HCT116 (cell line): ENCODE measurements around the gene ADARB1. TPM values are rescaled to one million over a fixed set of nuclear protein-coding genes. Genes with fewer than 3 reads are reported as not detected.

ENCODE experiments used
- ATAC-seq: fragments of 200-7000 bp; cut with Tn5 transposase; 2 replicates; pipeline ENCODE4 v1.9.1; 2020; ENCODE audit warnings: mild to moderate bottlenecking, moderate library complexity
- BruUV-seq: library from RNA; stranded (reverse); fragments of 400-500 nt; replicated peaks from 2 replicates; lab custom pipeline; 2021; lab: Mats Ljungman, UMichigan
- CTCF ChIA-PET: fragments of 300-600 bp; sonication (Branson Sonifier 250); formaldehyde crosslinking; loops from one replicate; lab custom pipeline; 2021; ENCODE audit warnings: antibody characterized with exemption; lab: Charles Lee
- POLR2A ChIA-PET: fragments of 300-600, 350-600 bp; sonication (Branson Sonifier 250); formaldehyde crosslinking; loops from one replicate; lab custom pipeline; 2021; ENCODE audit warnings: antibody characterized with exemption; lab: Charles Lee
- RAD21 ChIA-PET, 2 experiments: fragments of 300-600 bp; sonication (Branson Sonifier 250); formaldehyde crosslinking; loops; one replicate each; lab custom pipeline; 2023; ENCODE audit warnings: low total read pairs in 2 of 2; ENCODE audit not compliant: uncharacterized antibody in 2 of 2, unreplicated experiment in 2 of 2, low non-redundant PET in 1 of 2; lab: Charles Lee
- DNase-seq: peaks from one replicate; pipeline ENCODE4 v3.0.0-alpha.2; 2010; ENCODE audit warnings: low read depth, low spot score
- H2AFZ ChIP-seq: fragments of 200-600 bp; shearing (Covaris generic), sonication (generic); 2 replicates; pipeline ENCODE4 v1.6.1; 2017; ENCODE audit warnings: low read depth, mixed run types, mixed read lengths, antibody characterized with exemption, low read length; ENCODE audit not compliant: poor library complexity, severe bottlenecking
- H3K27ac ChIP-seq: 2 replicates; pipeline ENCODE4 v1.5.1; 2012; ENCODE audit warnings: low read depth, low read length
- H3K27me3 ChIP-seq: fragments of 200-600 bp; sonication (generic); 2 replicates; pipeline ENCODE4 v1.6.1; 2016; ENCODE audit warnings: mixed run types, low read length, mixed read lengths; ENCODE audit not compliant: insufficient read depth
- H3K36me3 ChIP-seq, 2 experiments: fragments of 200-500 bp in 1 of 2; fragments of 200-600 bp in 1 of 2; sonication (Bioruptor generic) in 1 of 2; sonication (generic) in 1 of 2; 2 replicates each; pipeline versions ENCODE4 v1.5.1 to v1.6.1; 2014 to 2016; ENCODE audit warnings: low read length in 2 of 2, inconsistent platforms in 1 of 2, mixed read lengths in 1 of 2, mixed run types in 1 of 2; ENCODE audit not compliant: insufficient read depth in 2 of 2, control insufficient read depth in 1 of 2
- H3K4me1 ChIP-seq, 2 experiments: fragments of 200-600 bp in 1 of 2; sonication (generic) in 1 of 2; 2 replicates each; pipeline versions ENCODE4 v1.5.1 to v1.6.1; 2012 to 2017; ENCODE audit warnings: low read length in 2 of 2, inconsistent platforms in 1 of 2, mild to moderate bottlenecking in 1 of 2, mixed read lengths in 1 of 2, mixed run types in 1 of 2, moderate library complexity in 1 of 2; ENCODE audit not compliant: insufficient read depth in 2 of 2, control insufficient read depth in 1 of 2
- H3K4me2 ChIP-seq: fragments of 200-600 bp; sonication (generic); 2 replicates; pipeline ENCODE4 v1.6.1; 2017; ENCODE audit warnings: mixed run types, low read length, mixed read lengths
- H3K4me3 ChIP-seq, 2 experiments: fragments of 200-600 bp in 1 of 2; sonication (generic) in 1 of 2; replicated peaks in 1 of 2; 2 replicates each; pipeline ENCODE4 v1.5.1; 2011 to 2016; ENCODE audit warnings: low read length in 2 of 2, control low read depth in 1 of 2, low read depth in 1 of 2, mild to moderate bottlenecking in 1 of 2, mixed read lengths in 1 of 2, mixed run types in 1 of 2
- H3K79me2 ChIP-seq: fragments of 200-600 bp; sonication (generic); 2 replicates; pipeline ENCODE4 v1.6.1; 2017; ENCODE audit warnings: mild to moderate bottlenecking, mixed run types, low read length, moderate library complexity, mixed read lengths; ENCODE audit not compliant: insufficient read depth
- H3K9ac ChIP-seq: fragments of 200-600 bp; sonication (generic); 2 replicates; pipeline ENCODE4 v1.6.1; 2016; ENCODE audit warnings: low read length, mixed read lengths
- H3K9me2 ChIP-seq: fragments of 200-600 bp; sonication (generic), shearing (Covaris generic); 2 replicates; pipeline ENCODE4 v1.6.1; 2017; ENCODE audit warnings: mixed run types, mild to moderate bottlenecking, moderate library complexity; ENCODE audit not compliant: insufficient read depth
- H3K9me3 ChIP-seq, 2 experiments: fragments of 200-500 bp in 1 of 2; fragments of 200-600 bp in 1 of 2; sonication (Bioruptor generic) in 1 of 2; sonication (generic) in 1 of 2; 2 replicates each; pipeline ENCODE4 v1.6.1; 2014 to 2017; ENCODE audit warnings: low read length in 2 of 2, mixed read lengths in 2 of 2, inconsistent platforms in 1 of 2, low read depth in 1 of 2, mild to moderate bottlenecking in 1 of 2, mixed run types in 1 of 2, moderate library complexity in 1 of 2; ENCODE audit not compliant: control insufficient read depth in 1 of 2, insufficient read depth in 1 of 2
- H4K20me1 ChIP-seq: fragments of 200-600 bp; sonication (generic), shearing (Covaris generic); 2 replicates; pipeline ENCODE4 v1.6.1; 2017; ENCODE audit warnings: mixed run types, mild to moderate bottlenecking, moderate library complexity; ENCODE audit not compliant: insufficient read depth
- CEBPB ChIP-seq: IDR thresholded peaks from 2 replicates; pipeline ENCODE4 v1.6.1; 2012; ENCODE audit warnings: low read depth
- EGR1 ChIP-seq: IDR thresholded peaks from 2 replicates; pipeline ENCODE4 v1.6.1; 2012; ENCODE audit warnings: low read depth
- ELF1 ChIP-seq: IDR thresholded peaks from 2 replicates; pipeline ENCODE4 v1.6.1; 2012; ENCODE audit warnings: low read depth, borderline replicate concordance
- FOSL1 ChIP-seq: IDR thresholded peaks from 2 replicates; pipeline ENCODE4 v1.6.1; 2012; ENCODE audit warnings: low read depth
- JUND ChIP-seq: IDR thresholded peaks from 2 replicates; pipeline ENCODE4 v1.6.1; 2012
- POLR2A ChIP-seq: IDR thresholded peaks from 2 replicates; pipeline ENCODE4 v1.7.0; 2011; ENCODE audit warnings: borderline replicate concordance; ENCODE audit not compliant: insufficient read depth, insufficient read length; ENCODE audit errors: extremely low read depth
- POLR2AphosphoS5 ChIP-seq: IDR thresholded peaks from 2 replicates; pipeline ENCODE4 v1.6.1; 2011; ENCODE audit warnings: mild to moderate bottlenecking, low read depth, low read length, moderate library complexity
- SRF ChIP-seq: IDR thresholded peaks from 2 replicates; pipeline ENCODE4 v1.6.1; 2012; ENCODE audit warnings: low read depth
- TCF7L2 ChIP-seq: IDR thresholded peaks from 2 replicates; pipeline ENCODE4 v1.7.0; 2011; ENCODE audit warnings: borderline replicate concordance, inconsistent platforms; ENCODE audit not compliant: insufficient read depth, insufficient read length; ENCODE audit errors: extremely low read depth
- ZFX ChIP-seq: fragments of 450-650 bp; IDR thresholded peaks from 2 replicates; pipeline ENCODE4 v1.6.1; 2017
- ZNF274 ChIP-seq: fragments of 200-500 bp; sonication (Bioruptor generic); IDR thresholded peaks from 2 replicates; pipeline ENCODE4 v1.6.1; 2014; ENCODE audit warnings: mild to moderate bottlenecking, low read depth, low read length, inconsistent platforms
- intact Hi-C: fragments of 100-400 bp; cut with micrococcal nuclease; formaldehyde crosslinking; loops from 2 replicates; pipeline ENCODE4 v1.10.0; 2022
- total RNA-seq: library from RNA; stranded (reverse); gene quantifications from one replicate; pipeline ENCODE4 v1.2.1, GENCODE V29; 2021; ENCODE audit not compliant: unreplicated experiment
- TF ChIP-seq, protein P1 (sequence below): IDR thresholded peaks from 2 replicates; pipeline ENCODE4 v1.6.1; 2012
- TF ChIP-seq, protein P2 (sequence below), 3 experiments: fragments of 200-600 bp in 1 of 3; sonication (generic) in 1 of 3; IDR thresholded peaks in 2 of 3; conservative IDR thresholded peaks in 1 of 3; 2 replicates each; pipeline ENCODE4 v1.5.1; 2012 to 2017; ENCODE audit warnings: low read depth in 2 of 3, low read length in 2 of 3, antibody characterized with exemption in 1 of 3, borderline replicate concordance in 1 of 3, control low read depth in 1 of 3, mild to moderate bottlenecking in 1 of 3, mixed read lengths in 1 of 3, mixed run types in 1 of 3, moderate library complexity in 1 of 3; ENCODE audit not compliant: insufficient read depth in 1 of 3
- TF ChIP-seq, protein P3 (sequence below): IDR thresholded peaks from 2 replicates; pipeline ENCODE4 v1.6.1; 2012; ENCODE audit warnings: low read depth
- TF ChIP-seq, protein P4 (sequence below): IDR thresholded peaks from 2 replicates; pipeline ENCODE4 v1.6.1; 2012

The ADARB1 gene
- total RNA-seq, 1 experiment from 2014 or later: 13.5 TPM

DNA sequence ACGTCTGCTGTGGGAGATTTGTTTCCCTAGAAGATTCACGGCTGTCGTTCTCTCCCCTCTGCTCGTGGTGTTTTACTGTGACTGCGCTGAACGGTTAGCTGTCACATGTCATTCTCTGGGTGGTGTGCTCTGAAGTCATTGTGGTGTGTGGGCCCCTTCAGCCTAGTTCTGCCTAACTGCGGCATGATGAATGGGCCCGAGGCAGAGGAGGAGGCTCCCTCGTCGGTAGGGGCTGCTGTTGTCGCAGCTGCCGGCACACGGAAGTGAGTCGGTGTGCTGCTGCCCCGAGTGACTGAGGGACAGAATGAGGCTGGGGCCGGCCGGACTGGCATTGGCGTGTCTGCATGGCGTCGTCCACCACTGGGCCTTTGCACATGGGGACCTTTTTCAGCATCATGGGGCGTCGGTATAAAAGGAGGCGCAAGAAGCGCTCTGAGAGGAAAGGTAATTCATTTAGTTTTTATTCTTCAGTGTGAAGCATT lies 77.9 kb downstream of the ADARB1 start:
- DNase-seq (no peak), ATAC-seq (no peak)
- no peaks in the 10 kb centered on the region for H3K9me2 ChIP-seq
- H3K4me3 ChIP-seq: no peak overlapping the region
- RAD21 ChIA-PET: no interaction called here
- no peaks in the 10 kb centered on the region for H4K20me1 ChIP-seq
- POLR2A ChIA-PET: no interaction called here
- BruUV-seq: no TSS peak
- TF ChIP-seq POLR2A (no peak), ZNF274 (no peak), FOSL1 (no peak), JUND (no peak), CEBPB (no peak), TCF7L2 (no peak), ZFX (no peak), SRF (no peak), EGR1 (no peak), ELF1 (no peak), POLR2AphosphoS5 (no peak)
- TF ChIP-seq, protein P1, sequence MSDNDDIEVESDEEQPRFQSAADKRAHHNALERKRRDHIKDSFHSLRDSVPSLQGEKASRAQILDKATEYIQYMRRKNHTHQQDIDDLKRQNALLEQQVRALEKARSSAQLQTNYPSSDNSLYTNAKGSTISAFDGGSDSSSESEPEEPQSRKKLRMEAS: no peak
- TF ChIP-seq, protein P2, sequence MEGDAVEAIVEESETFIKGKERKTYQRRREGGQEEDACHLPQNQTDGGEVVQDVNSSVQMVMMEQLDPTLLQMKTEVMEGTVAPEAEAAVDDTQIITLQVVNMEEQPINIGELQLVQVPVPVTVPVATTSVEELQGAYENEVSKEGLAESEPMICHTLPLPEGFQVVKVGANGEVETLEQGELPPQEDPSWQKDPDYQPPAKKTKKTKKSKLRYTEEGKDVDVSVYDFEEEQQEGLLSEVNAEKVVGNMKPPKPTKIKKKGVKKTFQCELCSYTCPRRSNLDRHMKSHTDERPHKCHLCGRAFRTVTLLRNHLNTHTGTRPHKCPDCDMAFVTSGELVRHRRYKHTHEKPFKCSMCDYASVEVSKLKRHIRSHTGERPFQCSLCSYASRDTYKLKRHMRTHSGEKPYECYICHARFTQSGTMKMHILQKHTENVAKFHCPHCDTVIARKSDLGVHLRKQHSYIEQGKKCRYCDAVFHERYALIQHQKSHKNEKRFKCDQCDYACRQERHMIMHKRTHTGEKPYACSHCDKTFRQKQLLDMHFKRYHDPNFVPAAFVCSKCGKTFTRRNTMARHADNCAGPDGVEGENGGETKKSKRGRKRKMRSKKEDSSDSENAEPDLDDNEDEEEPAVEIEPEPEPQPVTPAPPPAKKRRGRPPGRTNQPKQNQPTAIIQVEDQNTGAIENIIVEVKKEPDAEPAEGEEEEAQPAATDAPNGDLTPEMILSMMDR (IDR thresholded peaks at IDR 0.05 in 2 of 3, conservative IDR thresholded peaks at IDR 0.05 in 1 of 3; ENCODE audit: borderline replicate concordance in 1 of 3, insufficient read depth in 1 of 3, low read depth in 2 of 3, low read length in 2 of 3): no peak
- TF ChIP-seq, protein P3, sequence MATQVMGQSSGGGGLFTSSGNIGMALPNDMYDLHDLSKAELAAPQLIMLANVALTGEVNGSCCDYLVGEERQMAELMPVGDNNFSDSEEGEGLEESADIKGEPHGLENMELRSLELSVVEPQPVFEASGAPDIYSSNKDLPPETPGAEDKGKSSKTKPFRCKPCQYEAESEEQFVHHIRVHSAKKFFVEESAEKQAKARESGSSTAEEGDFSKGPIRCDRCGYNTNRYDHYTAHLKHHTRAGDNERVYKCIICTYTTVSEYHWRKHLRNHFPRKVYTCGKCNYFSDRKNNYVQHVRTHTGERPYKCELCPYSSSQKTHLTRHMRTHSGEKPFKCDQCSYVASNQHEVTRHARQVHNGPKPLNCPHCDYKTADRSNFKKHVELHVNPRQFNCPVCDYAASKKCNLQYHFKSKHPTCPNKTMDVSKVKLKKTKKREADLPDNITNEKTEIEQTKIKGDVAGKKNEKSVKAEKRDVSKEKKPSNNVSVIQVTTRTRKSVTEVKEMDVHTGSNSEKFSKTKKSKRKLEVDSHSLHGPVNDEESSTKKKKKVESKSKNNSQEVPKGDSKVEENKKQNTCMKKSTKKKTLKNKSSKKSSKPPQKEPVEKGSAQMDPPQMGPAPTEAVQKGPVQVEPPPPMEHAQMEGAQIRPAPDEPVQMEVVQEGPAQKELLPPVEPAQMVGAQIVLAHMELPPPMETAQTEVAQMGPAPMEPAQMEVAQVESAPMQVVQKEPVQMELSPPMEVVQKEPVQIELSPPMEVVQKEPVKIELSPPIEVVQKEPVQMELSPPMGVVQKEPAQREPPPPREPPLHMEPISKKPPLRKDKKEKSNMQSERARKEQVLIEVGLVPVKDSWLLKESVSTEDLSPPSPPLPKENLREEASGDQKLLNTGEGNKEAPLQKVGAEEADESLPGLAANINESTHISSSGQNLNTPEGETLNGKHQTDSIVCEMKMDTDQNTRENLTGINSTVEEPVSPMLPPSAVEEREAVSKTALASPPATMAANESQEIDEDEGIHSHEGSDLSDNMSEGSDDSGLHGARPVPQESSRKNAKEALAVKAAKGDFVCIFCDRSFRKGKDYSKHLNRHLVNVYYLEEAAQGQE: no peak
- TF ChIP-seq, protein P4, sequence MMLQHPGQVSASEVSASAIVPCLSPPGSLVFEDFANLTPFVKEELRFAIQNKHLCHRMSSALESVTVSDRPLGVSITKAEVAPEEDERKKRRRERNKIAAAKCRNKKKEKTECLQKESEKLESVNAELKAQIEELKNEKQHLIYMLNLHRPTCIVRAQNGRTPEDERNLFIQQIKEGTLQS: no peak
- H3K9me3 ChIP-seq: no peaks in the 10 kb centered on the region
- intact Hi-C loops: no loop called here
- H3K9ac ChIP-seq: no peak overlapping the region
- H3K4me2 ChIP-seq: no peak overlapping the region
- H3K27me3 ChIP-seq: no peaks in the 10 kb centered on the region
- peaks cover 8 to 18% of the 10 kb centered on the region in 2 experiments; a peak in 3 of 4 replicates for H3K4me1 ChIP-seq
- CTCF ChIA-PET: interaction anchor here (1.0 to 1.3 kb wide), 2 partner anchors 14 to 136 kb away, joined by 4 read pairs; partner anchors contain the start of gene POFUT2
- H3K79me2 ChIP-seq: no peaks in the 10 kb centered on the region
- H3K36me3 ChIP-seq: no peaks in the 10 kb centered on the region
- H3K27ac ChIP-seq: no peak overlapping the region
- H2AFZ ChIP-seq: no peak overlapping the region
